Prostate gland (tissue), 2 donors: ENCODE results near the gene ABCA13.

Experiments used
- POLR2A ChIP-seq: fragments of 450-650 bp; IDR thresholded peaks from one replicate; pipeline ENCODE4 v1.6.1; 2016; ENCODE audit warnings: antibody characterized with exemption, mild to moderate bottlenecking
- POLR2AphosphoS5 ChIP-seq: sonication (generic); formaldehyde crosslinking; IDR thresholded peaks from one replicate; pipeline ENCODE4 v1.6.1; 2017; ENCODE audit warnings: antibody characterized with exemption
- TF ChIP-seq, protein P1 (sequence below), 4 experiments: fragments of 200-600 bp in 2 of 4; fragments of 450-650 bp in 2 of 4; sonication (generic) in 2 of 4; IDR thresholded peaks; 1 replicate in 3 of 4; 2 replicates in 1 of 4; pipeline ENCODE4 v1.5.1; 2016 to 2019; ENCODE audit warnings: antibody characterized with exemption in 4 of 4, mild to moderate bottlenecking in 2 of 4, moderate library complexity in 2 of 4

DNA sequence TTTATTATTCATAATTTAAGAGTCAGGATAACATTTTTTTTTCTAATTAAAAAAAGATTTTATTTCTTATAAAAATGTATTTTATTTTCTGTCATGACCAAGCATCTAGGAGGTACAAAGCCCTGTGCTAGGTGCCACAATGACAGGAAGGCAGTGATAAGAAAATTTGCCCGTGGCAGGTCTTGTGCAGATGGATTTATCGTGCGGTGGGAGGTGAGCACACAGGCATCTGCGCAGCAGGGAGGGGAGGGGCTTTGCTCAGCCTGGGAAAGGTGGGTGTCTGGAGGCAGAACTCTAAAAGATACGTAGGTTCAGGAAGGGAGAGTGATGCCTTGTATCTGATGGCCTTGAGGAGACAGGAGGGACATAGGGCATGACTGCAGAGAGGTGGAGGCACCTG lies 115.6 kb downstream of the ABCA13 start:
- TF ChIP-seq, protein P1, sequence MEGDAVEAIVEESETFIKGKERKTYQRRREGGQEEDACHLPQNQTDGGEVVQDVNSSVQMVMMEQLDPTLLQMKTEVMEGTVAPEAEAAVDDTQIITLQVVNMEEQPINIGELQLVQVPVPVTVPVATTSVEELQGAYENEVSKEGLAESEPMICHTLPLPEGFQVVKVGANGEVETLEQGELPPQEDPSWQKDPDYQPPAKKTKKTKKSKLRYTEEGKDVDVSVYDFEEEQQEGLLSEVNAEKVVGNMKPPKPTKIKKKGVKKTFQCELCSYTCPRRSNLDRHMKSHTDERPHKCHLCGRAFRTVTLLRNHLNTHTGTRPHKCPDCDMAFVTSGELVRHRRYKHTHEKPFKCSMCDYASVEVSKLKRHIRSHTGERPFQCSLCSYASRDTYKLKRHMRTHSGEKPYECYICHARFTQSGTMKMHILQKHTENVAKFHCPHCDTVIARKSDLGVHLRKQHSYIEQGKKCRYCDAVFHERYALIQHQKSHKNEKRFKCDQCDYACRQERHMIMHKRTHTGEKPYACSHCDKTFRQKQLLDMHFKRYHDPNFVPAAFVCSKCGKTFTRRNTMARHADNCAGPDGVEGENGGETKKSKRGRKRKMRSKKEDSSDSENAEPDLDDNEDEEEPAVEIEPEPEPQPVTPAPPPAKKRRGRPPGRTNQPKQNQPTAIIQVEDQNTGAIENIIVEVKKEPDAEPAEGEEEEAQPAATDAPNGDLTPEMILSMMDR (IDR thresholded peaks at IDR 0.05) = no peak
- TF ChIP-seq POLR2A (no peak), POLR2AphosphoS5 (no peak)
